ENCODE data around the gene TRIM52.

DNA sequence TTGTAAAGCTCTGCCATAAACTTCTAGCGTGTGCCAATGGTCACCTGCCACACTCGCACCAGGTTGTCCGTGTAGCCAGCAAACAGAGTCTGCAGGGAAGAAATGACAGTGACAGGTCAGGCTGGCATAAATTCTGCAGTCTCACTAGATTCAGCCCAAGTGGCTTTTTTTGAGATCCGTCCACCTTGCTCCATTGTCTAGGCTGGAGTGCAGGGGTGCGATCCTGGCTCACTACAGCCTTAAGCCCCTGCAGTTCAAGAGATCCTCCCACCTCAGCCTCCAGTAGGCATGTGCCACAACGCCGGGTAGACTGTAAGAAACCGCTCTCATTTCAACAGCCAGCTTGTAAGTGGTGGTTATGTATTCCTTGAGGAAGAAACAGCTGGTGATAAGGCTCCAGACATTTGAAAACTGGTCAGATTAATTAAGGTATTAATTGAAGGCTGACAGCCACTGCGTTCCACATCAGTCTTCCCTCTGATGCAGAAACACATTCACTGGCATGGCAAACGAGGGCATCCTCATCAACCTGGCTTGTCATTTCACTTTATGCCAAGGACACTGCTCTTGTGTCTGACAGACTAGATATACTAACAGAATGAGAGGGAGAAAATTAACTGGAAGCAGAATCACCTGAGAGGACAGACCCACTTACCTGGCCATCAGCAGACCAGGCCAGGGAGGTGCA is 23.8 kb downstream of the TRIM52 start:
- TF ChIP-seq, protein P1, sequence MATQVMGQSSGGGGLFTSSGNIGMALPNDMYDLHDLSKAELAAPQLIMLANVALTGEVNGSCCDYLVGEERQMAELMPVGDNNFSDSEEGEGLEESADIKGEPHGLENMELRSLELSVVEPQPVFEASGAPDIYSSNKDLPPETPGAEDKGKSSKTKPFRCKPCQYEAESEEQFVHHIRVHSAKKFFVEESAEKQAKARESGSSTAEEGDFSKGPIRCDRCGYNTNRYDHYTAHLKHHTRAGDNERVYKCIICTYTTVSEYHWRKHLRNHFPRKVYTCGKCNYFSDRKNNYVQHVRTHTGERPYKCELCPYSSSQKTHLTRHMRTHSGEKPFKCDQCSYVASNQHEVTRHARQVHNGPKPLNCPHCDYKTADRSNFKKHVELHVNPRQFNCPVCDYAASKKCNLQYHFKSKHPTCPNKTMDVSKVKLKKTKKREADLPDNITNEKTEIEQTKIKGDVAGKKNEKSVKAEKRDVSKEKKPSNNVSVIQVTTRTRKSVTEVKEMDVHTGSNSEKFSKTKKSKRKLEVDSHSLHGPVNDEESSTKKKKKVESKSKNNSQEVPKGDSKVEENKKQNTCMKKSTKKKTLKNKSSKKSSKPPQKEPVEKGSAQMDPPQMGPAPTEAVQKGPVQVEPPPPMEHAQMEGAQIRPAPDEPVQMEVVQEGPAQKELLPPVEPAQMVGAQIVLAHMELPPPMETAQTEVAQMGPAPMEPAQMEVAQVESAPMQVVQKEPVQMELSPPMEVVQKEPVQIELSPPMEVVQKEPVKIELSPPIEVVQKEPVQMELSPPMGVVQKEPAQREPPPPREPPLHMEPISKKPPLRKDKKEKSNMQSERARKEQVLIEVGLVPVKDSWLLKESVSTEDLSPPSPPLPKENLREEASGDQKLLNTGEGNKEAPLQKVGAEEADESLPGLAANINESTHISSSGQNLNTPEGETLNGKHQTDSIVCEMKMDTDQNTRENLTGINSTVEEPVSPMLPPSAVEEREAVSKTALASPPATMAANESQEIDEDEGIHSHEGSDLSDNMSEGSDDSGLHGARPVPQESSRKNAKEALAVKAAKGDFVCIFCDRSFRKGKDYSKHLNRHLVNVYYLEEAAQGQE (IDR thresholded peaks at IDR 0.05; ENCODE audit: borderline replicate concordance): no peak
- TF ChIP-seq, protein P1 (CRISPR knock-in tag; IDR thresholded peaks at IDR 0.05; ENCODE audit: low read depth): no peak
- TF ChIP-seq, protein P2, sequence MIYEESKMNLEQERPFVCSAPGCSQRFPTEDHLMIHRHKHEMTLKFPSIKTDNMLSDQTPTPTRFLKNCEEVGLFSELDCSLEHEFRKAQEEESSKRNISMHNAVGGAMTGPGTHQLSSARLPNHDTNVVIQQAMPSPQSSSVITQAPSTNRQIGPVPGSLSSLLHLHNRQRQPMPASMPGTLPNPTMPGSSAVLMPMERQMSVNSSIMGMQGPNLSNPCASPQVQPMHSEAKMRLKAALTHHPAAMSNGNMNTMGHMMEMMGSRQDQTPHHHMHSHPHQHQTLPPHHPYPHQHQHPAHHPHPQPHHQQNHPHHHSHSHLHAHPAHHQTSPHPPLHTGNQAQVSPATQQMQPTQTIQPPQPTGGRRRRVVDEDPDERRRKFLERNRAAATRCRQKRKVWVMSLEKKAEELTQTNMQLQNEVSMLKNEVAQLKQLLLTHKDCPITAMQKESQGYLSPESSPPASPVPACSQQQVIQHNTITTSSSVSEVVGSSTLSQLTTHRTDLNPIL (CRISPR knock-in tag; IDR thresholded peaks at IDR 0.05): no peak
- TF ChIP-seq E2F3 (CRISPR knock-in tag; IDR thresholded peaks at IDR 0.05) (no peak), PTBP1 (IDR thresholded peaks at IDR 0.05; ENCODE audit: low read depth, low read length) (no peak)
- TF ChIP-seq, protein P3, sequence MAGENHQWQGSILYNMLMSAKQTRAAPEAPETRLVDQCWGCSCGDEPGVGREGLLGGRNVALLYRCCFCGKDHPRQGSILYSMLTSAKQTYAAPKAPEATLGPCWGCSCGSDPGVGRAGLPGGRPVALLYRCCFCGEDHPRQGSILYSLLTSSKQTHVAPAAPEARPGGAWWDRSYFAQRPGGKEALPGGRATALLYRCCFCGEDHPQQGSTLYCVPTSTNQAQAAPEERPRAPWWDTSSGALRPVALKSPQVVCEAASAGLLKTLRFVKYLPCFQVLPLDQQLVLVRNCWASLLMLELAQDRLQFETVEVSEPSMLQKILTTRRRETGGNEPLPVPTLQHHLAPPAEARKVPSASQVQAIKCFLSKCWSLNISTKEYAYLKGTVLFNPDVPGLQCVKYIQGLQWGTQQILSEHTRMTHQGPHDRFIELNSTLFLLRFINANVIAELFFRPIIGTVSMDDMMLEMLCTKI (IDR thresholded peaks at IDR 0.05; ENCODE audit: partially characterized antibody): no peak
- TF ChIP-seq, protein P4, sequence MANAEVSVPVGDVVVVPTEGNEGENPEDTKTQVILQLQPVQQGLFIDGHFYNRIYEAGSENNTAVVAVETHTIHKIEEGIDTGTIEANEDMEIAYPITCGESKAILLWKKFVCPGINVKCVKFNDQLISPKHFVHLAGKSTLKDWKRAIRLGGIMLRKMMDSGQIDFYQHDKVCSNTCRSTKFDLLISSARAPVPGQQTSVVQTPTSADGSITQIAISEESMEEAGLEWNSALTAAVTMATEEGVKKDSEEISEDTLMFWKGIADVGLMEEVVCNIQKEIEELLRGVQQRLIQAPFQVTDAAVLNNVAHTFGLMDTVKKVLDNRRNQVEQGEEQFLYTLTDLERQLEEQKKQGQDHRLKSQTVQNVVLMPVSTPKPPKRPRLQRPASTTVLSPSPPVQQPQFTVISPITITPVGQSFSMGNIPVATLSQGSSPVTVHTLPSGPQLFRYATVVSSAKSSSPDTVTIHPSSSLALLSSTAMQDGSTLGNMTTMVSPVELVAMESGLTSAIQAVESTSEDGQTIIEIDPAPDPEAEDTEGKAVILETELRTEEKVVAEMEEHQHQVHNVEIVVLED (CRISPR knock-in tag; IDR thresholded peaks at IDR 0.05): no peak
- TF ChIP-seq, protein P5, sequence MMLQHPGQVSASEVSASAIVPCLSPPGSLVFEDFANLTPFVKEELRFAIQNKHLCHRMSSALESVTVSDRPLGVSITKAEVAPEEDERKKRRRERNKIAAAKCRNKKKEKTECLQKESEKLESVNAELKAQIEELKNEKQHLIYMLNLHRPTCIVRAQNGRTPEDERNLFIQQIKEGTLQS (IDR thresholded peaks at IDR 0.05): no peak
- TF ChIP-seq, protein P5 (CRISPR knock-in tag; conservative IDR thresholded peaks at IDR 0.05): no peak
